HAP-1 (cell line): ENCODE measurements around the gene ISCU.

Experiments
- DNase-seq, 2 experiments: peaks; one replicate each; pipeline ENCODE4 v3.0.0-alpha.2; 2016 to 2020; ENCODE audit warnings: low spot score in 2 of 2
- H3K27me3 ChIP-seq: fragments of 250-450 bp; sonication (Bioruptor Pico); 2 replicates; pipeline ENCODE4 v1.5.1; 2020; ENCODE audit warnings: low read depth, mild to moderate bottlenecking, moderate library complexity
- H3K36me3 ChIP-seq: fragments of 250-450 bp; sonication (Bioruptor Pico); replicated peaks from 2 replicates; pipeline ENCODE4 v1.5.1; 2020; ENCODE audit warnings: mild to moderate bottlenecking
- H3K4me1 ChIP-seq: fragments of 250-450 bp; sonication (Bioruptor Pico); 2 replicates; pipeline ENCODE4 v1.5.1; 2020; ENCODE audit warnings: mild to moderate bottlenecking
- H3K4me3 ChIP-seq: fragments of 250-450 bp; sonication (Bioruptor Pico); 2 replicates; pipeline ENCODE4 v1.5.1; 2020; ENCODE audit warnings: mild to moderate bottlenecking, moderate library complexity
- H3K9me3 ChIP-seq: fragments of 250-450 bp; sonication (Bioruptor Pico); 2 replicates; pipeline ENCODE4 v1.5.1; 2020; ENCODE audit warnings: mild to moderate bottlenecking, moderate library complexity
- in situ Hi-C: fragments of 300-500 bp; cut with MboI; formaldehyde crosslinking; loops from 3 replicates; pipeline ENCODE4 v1.14.3; 2020; ENCODE audit warnings: low sequenced_read_pairs, inconsistent platforms, mixed read lengths

Gene ISCU

DNA sequence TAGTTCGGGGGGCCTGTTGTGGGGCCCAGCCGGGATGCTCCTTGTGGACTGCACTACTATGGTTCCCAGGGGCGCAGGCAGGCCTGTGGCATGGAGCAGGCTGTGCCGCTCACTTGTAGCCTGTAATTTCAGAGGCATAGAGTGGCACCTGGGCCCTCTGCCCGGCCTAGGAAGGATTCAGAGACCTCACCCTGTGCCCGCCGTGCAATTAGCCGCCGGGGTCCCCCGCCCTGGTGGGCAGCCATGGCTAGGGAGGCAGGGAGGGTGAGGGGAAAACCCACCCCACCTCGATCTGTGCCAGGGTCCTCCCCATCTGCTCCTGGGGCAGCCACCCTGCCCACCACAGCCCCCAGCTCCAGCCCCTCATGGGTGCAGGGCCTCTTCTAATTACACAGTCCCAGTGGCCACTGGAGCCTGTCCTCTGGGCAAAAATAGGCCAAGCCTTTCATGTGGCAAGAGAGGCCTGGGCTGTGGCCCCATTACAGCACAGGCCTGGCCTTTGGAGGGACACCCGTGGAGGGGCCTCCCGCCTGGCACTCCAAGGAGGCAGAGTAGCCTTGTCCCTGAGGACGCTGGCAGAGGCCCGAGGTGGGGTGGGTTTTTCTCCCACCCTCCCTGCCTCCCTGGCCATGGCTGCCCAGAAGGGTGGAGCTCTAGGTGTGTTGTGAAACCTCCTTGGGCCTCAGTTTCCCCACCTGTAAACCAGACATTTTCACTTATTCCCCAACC lies 40.7 kb downstream of the ISCU start:
- in situ Hi-C loops: no loop called here
- no peaks in the 10 kb centered on the region for H3K27me3 ChIP-seq
- H3K9me3 ChIP-seq: no peaks in the 10 kb centered on the region
- DNase-seq: no peak
- no peaks in the 10 kb centered on the region for H3K36me3 ChIP-seq
- no peaks in the 10 kb centered on the region for H3K4me1 ChIP-seq
- no peak overlapping the region for H3K4me3 ChIP-seq

DNA sequence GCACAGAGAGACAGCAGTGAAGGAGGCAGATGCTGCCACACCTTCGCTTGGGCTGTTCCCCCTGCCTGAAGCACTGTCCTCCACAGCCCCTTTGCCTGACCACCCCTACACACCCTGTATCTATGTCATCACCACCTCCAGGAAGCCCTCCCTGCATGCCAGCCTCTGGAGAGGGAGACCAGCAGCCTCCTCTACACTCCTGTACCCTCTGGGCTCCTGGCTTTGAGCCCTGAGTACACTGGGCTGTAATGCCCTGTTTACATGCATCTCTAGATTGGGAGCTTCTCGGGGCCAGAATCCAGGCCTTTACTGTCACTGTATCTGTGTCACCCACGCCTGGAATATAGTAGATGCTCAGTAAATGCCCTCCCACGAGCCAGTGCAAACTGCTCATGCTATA lies 41.3 kb downstream of the ISCU start:
- in situ Hi-C loops: no loop called here
- no peaks in the 10 kb centered on the region for H3K9me3 ChIP-seq
- no peaks in the 10 kb centered on the region for H3K36me3 ChIP-seq
- H3K4me1 ChIP-seq: no peaks in the 10 kb centered on the region
- no peak for DNase-seq
- no peak overlapping the region for H3K4me3 ChIP-seq
- H3K27me3 ChIP-seq: no peaks in the 10 kb centered on the region

DNA sequence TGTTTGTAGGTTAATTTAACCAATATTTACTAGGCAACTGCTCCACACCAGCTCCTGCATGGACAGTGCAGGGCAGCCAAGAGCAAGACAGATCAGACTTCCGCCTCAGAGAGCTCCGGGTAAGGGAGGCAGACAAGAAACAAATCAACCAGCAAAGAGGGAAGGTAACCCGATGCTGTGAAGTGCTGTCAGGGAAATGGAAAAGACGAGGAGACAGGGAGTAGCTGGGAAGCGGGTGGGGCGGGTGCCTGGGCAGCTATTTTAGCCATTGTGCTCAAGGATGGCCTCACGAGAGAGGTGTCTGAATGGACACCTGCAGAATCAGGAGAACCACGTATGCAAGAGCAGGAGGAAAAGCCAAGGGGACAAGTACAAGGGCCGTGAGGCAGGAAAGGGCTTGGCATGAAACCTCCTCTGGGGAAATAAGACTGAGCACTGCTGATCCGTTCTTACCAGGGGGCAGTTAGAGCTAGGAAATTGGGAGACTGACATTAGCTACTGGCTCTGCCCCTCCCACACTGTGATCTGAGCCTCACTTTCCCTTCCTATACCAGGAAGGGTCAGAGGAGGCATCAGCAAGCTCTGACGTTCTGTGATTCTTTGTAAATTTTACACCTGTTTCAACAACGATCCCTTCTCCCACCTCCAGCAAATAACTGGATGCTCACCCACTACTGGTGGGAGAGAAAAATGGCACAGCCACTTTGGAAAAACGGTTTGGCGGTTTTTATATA lies 42.0 kb downstream of the ISCU start:
- Histone ChIP-seq H3K27me3 (no peaks in the 10 kb centered on the region), H3K4me1 (no peaks in the 10 kb centered on the region), H3K9me3 (no peaks in the 10 kb centered on the region), H3K4me3 (no peak overlapping the region), H3K36me3 (no peaks in the 10 kb centered on the region)
- in situ Hi-C loops: no loop called here
- DNase-seq: no peak

DNA sequence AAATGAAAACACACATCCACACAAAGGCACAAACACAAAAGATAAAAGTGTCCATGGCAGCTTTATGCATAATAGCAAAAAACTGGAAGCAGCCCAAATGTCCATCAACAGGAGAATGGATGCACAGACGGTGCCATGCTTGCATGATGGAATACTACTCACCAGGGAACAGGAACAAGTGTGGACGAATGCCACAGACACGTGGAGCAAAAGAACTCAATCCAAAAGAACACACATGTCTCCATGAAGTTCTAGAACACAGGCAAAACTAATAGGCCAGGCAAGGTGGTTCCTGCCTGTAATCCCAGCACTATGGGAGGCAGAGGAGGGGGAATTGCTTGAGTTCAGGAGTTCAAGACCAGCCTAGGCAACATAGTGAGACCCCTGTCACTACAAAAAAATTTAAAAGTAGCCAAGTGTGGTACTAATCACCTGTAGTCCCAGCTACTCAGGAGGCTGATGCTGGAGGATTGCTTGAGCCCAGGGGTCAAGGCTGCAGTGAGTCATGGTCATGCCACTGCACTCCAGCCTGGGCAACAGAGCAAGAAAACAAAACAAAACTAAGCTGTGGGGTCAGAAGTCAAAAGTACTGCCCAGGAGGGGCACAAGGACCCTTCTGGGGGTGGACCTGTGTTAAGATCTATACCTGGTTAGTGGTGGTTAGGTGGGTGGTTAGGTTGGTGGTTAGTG lies 42.7 kb downstream of the ISCU start:
- no peak overlapping the region for H3K4me3 ChIP-seq
- no peaks in the 10 kb centered on the region for H3K36me3 ChIP-seq
- no peaks in the 10 kb centered on the region for H3K27me3 ChIP-seq
- in situ Hi-C loops: no loop called here
- H3K9me3 ChIP-seq: no peaks in the 10 kb centered on the region
- DNase-seq: no peak
- no peaks in the 10 kb centered on the region for H3K4me1 ChIP-seq

DNA sequence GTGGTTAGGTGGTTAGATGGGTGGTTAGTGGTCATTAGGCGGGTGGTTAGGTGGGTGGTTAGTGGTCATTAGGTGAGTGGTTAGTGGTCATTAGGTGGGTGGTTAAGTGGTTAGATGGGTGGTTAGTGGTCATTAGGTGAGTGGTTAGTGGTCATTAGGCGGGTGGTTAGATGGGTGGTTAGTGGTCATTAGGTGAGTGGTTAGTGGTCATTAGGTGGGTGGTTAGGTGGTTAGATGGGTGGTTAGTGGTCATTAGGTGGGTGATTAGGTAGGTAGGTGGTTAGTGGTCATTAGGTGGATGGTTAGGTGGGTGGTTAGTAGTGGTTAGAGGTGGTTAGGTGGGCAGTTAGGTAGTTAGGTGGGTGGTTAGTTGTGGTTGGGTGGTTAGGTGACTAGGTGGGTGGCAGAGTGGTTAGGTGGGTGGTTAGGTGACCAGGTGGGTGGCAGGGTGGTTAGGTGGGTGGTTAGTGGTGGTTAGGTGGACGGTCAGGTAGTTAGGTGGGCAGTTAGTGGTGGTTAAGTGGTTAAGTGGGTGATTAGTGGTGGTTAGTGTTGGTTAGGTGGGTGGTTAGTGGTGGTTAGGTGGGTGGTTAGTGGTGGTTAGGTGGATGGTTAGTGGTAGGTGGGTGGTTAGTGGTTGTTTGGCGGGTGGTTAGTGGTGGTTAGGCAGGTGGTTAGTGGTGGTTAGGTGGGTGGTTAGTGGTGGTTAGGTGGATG lies 43.5 kb downstream of the ISCU start:
- Histone ChIP-seq H3K9me3 (no peaks in the 10 kb centered on the region), H3K4me1 (no peaks in the 10 kb centered on the region), H3K36me3 (no peaks in the 10 kb centered on the region), H3K27me3 (no peaks in the 10 kb centered on the region), H3K4me3 (no peak overlapping the region)
- in situ Hi-C loops: no loop called here
- DNase-seq: no peak

DNA sequence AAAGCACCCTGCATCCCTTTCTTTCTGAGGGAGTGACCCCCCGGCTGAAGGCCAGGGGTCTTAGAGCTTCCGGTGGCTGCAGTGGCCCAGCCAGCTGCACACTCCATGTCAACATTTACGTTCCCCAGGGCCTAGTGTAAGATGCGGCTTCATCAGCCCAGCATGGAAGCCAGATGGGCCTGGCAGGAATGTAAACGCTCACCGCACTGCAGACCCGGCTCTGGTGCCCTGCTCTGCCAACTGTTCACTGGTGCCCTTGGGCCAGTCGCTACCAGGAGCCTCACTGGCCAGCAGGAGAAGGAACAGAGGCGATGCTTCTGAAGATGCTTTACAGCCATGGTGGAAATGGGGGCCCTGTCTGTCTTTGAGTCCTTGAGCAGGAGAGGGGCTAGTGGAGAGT lies 44.1 kb downstream of the ISCU start:
- no peak overlapping the region for H3K4me3 ChIP-seq
- in situ Hi-C loops: no loop called here
- DNase-seq: no peak
- no peaks in the 10 kb centered on the region for H3K36me3 ChIP-seq
- no peaks in the 10 kb centered on the region for H3K27me3 ChIP-seq
- H3K4me1 ChIP-seq: no peaks in the 10 kb centered on the region
- no peaks in the 10 kb centered on the region for H3K9me3 ChIP-seq

DNA sequence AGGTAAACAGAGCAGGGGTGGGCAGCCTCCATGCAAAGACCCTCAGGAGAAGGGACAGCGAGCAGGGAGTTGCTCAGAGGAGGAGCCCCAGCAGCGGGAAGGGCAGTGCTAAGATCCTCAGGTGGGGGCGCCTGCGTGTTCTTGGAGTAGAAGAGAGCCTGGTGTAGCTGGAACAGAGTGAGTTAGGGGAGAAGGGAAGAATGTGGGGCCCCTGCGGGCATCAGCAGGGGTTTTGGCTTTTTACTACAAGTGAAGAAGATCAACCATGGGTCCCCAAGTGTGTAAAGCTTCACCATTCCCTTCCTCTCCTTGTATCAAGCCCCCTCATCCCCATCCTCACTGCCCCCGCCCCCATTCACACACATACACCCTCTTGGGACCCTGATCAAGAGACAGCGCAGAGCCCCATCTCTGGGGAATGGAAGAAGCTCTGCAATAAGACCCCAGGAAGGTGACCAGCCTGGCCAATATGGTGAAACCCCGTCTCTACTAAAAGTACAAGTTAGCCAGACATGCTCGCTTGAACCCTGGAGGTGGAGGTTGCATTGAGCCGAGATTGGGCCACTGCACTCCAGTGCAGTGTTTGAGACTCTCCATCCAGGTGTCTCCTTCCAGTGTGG lies 45.7 kb downstream of the ISCU start:
- H3K9me3 ChIP-seq: no peaks in the 10 kb centered on the region
- H3K36me3 ChIP-seq: no peaks in the 10 kb centered on the region
- in situ Hi-C loops: no loop called here
- H3K27me3 ChIP-seq: no peaks in the 10 kb centered on the region
- no peak overlapping the region for H3K4me3 ChIP-seq
- H3K4me1 ChIP-seq: no peaks in the 10 kb centered on the region
- DNase-seq: no peak

DNA sequence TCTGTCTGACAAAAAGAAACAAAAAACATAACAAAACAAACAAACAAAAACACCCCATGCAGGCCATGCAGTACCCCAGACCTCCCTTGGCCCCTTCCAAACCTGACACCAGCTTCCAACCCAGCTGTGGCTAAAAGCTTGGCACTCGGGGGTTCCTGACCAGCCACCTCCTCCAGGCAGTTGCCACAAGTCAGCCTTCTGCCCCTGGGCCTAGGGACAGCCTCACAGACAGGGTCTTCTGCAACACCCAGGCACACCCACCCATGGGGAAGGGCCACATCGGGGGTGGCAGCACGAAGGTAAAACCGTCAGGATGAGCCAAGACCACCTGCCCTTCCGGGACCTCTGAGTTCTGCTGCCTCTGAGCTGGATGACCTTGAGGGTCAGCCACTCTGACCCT lies 46.2 kb downstream of the ISCU start:
- Histone ChIP-seq H3K4me3 (no peak overlapping the region), H3K9me3 (no peaks in the 10 kb centered on the region), H3K36me3 (no peaks in the 10 kb centered on the region), H3K4me1 (no peaks in the 10 kb centered on the region), H3K27me3 (no peaks in the 10 kb centered on the region)
- in situ Hi-C loops: no loop called here
- DNase-seq: no peak

DNA sequence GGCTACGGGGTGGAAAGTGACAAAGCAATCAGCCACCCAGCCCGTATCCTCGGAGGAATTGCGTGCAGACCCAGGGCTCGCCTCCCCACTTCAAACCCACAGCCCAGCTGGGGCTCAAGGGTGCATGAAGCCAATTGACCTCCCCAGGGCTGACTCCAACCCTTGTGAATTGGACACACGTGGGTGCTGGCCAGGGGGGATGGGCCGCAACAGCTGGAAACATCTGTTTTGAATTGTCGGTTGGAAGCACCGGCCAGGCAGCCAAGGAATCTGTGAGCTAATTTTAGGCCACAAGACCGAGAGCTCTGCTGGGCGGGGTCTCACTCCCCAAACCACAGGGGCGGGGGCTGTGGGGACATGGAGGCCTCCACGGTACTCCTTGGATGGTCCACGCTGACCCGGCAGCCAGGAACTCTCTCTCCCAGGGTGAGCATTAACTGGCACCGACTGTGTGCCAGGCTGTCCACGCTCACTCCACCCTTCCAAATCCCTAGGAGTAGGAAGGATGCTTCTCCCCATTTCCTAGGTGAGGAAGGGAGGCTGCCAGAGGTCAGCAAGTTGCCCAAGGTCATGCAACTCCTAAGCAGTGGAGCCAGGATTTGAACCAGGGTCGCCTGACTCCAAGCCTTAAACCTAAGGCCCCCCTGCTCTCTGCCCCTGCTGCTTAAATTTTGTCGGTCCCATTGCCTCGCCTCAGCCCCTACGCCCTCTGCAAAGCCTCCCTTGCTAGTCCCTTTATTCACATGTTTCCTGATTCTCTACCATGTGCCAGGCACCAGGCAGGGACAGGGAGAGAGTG lies 47.3 kb downstream of the ISCU start:
- in situ Hi-C loops: no loop called here
- Histone ChIP-seq H3K4me1 (no peaks in the 10 kb centered on the region), H3K36me3 (no peaks in the 10 kb centered on the region), H3K4me3 (no peak overlapping the region), H3K9me3 (no peaks in the 10 kb centered on the region), H3K27me3 (no peaks in the 10 kb centered on the region)
- DNase-seq: no peak

DNA sequence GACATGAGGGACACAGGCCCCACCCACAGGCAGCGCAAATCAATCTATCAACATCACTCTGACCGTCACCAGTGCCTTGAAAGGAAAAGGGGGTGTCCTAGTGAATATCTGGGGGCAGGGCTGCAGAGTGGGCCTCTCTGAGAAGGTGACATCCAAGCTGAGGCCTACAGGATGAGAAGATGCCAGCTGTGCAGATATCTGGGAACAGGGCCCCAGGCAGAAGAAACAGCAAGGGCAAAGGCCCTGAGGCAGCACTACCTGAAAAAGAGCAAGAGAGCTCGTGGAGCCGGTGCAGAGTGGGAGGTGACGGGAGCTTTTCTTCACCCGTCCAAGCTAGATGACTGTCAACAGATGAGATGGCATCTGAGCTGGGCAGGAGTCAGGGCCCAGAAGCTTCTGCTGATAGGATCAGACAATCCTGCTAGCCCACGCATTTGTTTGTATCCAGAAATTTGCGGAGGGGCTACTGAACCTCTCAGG lies 48.0 kb downstream of the ISCU start:
- H3K27me3 ChIP-seq: no peaks in the 10 kb centered on the region
- no peak overlapping the region for H3K4me3 ChIP-seq
- no peaks in the 10 kb centered on the region for H3K9me3 ChIP-seq
- H3K4me1 ChIP-seq: no peaks in the 10 kb centered on the region
- no peaks in the 10 kb centered on the region for H3K36me3 ChIP-seq
- DNase-seq: no peak
- in situ Hi-C loops: no loop called here

DNA sequence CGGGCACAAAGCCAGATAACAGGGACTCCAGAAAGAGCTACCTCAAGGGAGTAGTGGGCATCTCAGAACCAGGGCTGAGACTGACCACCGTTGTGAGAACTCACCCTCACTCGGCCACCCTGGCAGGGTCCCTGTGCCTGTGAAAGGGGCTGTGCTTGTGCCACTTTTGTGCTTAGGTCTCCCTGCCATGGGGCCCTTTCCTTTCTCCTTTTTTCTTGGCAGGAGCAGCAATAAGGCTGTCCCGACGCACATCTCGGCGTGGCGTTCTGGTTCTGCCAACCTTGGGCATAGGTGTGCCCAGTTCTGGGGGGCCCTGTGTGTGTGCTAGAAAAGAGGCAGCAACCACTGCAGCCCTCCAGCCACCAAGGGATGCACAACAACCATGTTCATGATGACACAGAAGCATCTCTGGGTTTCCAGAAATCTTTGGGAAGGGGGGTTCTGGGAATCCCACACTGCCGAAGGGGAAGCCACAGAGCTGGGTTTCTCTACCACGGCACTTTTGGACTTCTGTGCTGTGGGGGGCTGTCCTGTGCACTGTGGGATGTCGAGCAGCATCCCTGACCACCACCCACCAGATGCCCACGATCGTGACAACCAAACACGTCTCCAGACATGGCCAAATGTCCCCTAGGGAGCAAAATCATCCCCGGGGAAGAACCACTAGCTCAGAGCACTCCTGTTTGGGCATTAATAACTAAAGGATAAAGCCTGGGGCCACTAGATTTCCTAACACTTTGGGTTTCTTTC lies 48.6 kb downstream of the ISCU start:
- no peaks in the 10 kb centered on the region for H3K27me3 ChIP-seq
- no peaks in the 10 kb centered on the region for H3K4me1 ChIP-seq
- no peaks in the 10 kb centered on the region for H3K36me3 ChIP-seq
- DNase-seq: no peak
- in situ Hi-C loops: no loop called here
- H3K4me3 ChIP-seq: no peak overlapping the region
- no peaks in the 10 kb centered on the region for H3K9me3 ChIP-seq

DNA sequence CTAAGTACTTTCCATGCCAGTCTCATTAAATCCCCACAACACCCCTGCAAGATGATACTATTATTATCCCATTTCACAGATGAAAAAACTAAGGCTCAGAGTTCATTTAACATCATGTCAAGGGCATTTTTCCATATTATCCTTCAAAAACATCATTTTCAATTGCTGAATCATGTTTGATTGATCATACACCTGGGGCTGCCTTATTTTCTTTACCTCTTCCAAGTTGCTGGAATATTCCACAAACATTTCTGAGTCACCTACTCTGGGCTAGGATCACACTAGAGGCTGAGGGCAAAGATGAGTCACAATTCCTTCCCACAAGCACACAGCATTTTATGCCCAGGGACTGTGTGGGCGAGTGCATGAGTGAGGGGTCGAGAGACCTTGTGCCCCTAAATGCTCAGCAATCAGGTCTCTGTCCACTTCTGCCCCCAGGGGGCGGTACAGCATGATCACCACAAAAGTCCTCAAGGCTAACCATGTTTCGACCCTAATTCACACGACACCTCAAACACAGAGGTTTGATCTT lies 49.6 kb downstream of the ISCU start:
- H3K4me3 ChIP-seq: no peak overlapping the region
- no peaks in the 10 kb centered on the region for H3K4me1 ChIP-seq
- in situ Hi-C loops: no loop called here
- DNase-seq: peak; percentile 26 to 71
- H3K36me3 ChIP-seq: no peaks in the 10 kb centered on the region
- no peaks in the 10 kb centered on the region for H3K9me3 ChIP-seq
- H3K27me3 ChIP-seq: no peaks in the 10 kb centered on the region
